SJSA1 (cell line): Measurements from ENCODE around the gene RAD21L1. TPM values are rescaled to one million over a fixed set of nuclear protein-coding genes. Genes with fewer than 3 reads are reported as not detected.

Experiments
- DNase-seq, 2 experiments: peaks; one replicate each; pipeline ENCODE4 v3.0.0-alpha.2; 2015 to 2020; ENCODE audit warnings: low spot score in 2 of 2, low read depth in 1 of 2
- H3K27ac ChIP-seq: fragments of 250-450 bp; sonication (Bioruptor Pico); 2 replicates; pipeline ENCODE4 v1.5.1; 2020; ENCODE audit warnings: mild to moderate bottlenecking, moderate library complexity
- H3K27me3 ChIP-seq: fragments of 250-450 bp; sonication (Bioruptor Pico); replicated peaks from 2 replicates; pipeline ENCODE4 v1.5.1; 2020; ENCODE audit warnings: mild to moderate bottlenecking, moderate library complexity
- H3K36me3 ChIP-seq: fragments of 250-450 bp; sonication (Bioruptor Pico); 2 replicates; pipeline ENCODE4 v1.5.1; 2020; ENCODE audit warnings: mild to moderate bottlenecking
- H3K4me1 ChIP-seq: fragments of 250-450 bp; sonication (Bioruptor Pico); replicated peaks from 2 replicates; pipeline ENCODE4 v1.6.1; 2021; ENCODE audit warnings: mild to moderate bottlenecking
- H3K4me3 ChIP-seq: fragments of 250-450 bp; sonication (Bioruptor Pico); 2 replicates; pipeline ENCODE4 v1.5.1; 2020; ENCODE audit warnings: mild to moderate bottlenecking
- H3K9me3 ChIP-seq: fragments of 250-450 bp; sonication (Bioruptor Pico); replicated peaks from 2 replicates; pipeline ENCODE4 v1.5.1; 2020; ENCODE audit warnings: mild to moderate bottlenecking
- total RNA-seq: library from RNA; depleted of rRNA; stranded (reverse); fragments of >200 nt; shearing (Covaris generic); gene quantifications from 2 replicates; pipeline ENCODE4 v1.2.3, GENCODE V29; 2014

RAD21L1 gene
- total RNA-seq, 1 experiment from 2014 or later, result 0.29 TPM

- Histone ChIP-seq H3K27me3 (no peaks in the 10 kb centered on the region), H3K9me3 (no peaks in the 10 kb centered on the region), H3K4me1 (peaks cover 22% of the 10 kb centered on the region), H3K27ac (no peak overlapping the region), H3K36me3 (no peaks in the 10 kb centered on the region), H3K4me3 (no peak overlapping the region)
- no peak for DNase-seq
These were observed 68.0 kb downstream of the RAD21L1 start for GRCh38 chr20:1293641-1294379.

GRCh38 chr20:1294497-1294896 is 68.7 kb downstream of the RAD21L1 start:
- Histone ChIP-seq H3K4me1 (peaks cover 22% of the 10 kb centered on the region), H3K4me3 (no peak overlapping the region), H3K27ac (no peak overlapping the region), H3K9me3 (no peaks in the 10 kb centered on the region), H3K36me3 (0 out of 2 replicates have a peak, but pooled peaks cover 3% of the 10 kb centered on the region), H3K27me3 (no peaks in the 10 kb centered on the region)
- no peak for DNase-seq

GRCh38 chr20:1295276-1295930 is 69.6 kb downstream of the RAD21L1 start:
- Histone ChIP-seq H3K36me3 (0 out of 2 replicates have a peak, but pooled peaks cover 3% of the 10 kb centered on the region), H3K27ac (no peak overlapping the region), H3K4me3 (no peak overlapping the region), H3K4me1 (peaks cover 20% of the 10 kb centered on the region), H3K9me3 (no peaks in the 10 kb centered on the region), H3K27me3 (no peaks in the 10 kb centered on the region)
- DNase-seq, result no peak

GRCh38 chr20:1296117-1296610 is 70.3 kb downstream of the RAD21L1 start:
- H3K9me3 ChIP-seq, result no peaks in the 10 kb centered on the region
- H3K27me3 ChIP-seq, result no peaks in the 10 kb centered on the region
- no peak for DNase-seq
- no peak overlapping the region for H3K4me3 ChIP-seq
- H3K27ac ChIP-seq, result no peak overlapping the region
- H3K36me3 ChIP-seq, result 0 out of 2 replicates have a peak, but pooled peaks cover 3% of the 10 kb centered on the region
- H3K4me1 ChIP-seq, result peaks cover 20% of the 10 kb centered on the region

DNA sequence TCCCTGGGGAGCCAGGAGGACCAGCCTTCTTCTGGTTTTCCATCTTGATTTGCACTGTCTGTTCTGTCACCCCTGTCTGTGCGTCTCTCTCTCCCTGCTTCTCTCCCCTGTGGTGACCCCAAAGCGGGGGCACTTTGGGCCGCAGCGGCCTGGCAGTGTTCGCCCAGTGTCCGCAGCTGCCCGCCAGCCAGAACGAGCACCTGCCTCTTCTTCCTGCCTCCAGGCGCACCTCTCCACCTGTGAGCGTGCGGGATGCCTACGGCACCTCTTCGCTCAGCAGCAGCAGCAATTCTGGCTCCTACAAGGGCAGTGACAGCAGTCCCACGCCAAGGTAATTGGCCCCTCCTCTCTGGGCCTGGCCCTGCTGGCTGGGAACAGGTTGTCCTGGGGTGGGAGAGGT is 71.1 kb downstream of the RAD21L1 start:
- DNase-seq, result no peak
- no peaks in the 10 kb centered on the region for H3K9me3 ChIP-seq
- peaks cover 14% of the 10 kb centered on the region for H3K4me1 ChIP-seq
- H3K27me3 ChIP-seq, result no peaks in the 10 kb centered on the region
- H3K27ac ChIP-seq, result no peak overlapping the region
- H3K36me3 ChIP-seq, result 0 out of 2 replicates have a peak, but pooled peaks cover 3% of the 10 kb centered on the region
- no peak overlapping the region for H3K4me3 ChIP-seq

- no peak for DNase-seq
These were observed 71.6 kb downstream of the RAD21L1 start for GRCh38 chr20:1297486-1297885.

DNA sequence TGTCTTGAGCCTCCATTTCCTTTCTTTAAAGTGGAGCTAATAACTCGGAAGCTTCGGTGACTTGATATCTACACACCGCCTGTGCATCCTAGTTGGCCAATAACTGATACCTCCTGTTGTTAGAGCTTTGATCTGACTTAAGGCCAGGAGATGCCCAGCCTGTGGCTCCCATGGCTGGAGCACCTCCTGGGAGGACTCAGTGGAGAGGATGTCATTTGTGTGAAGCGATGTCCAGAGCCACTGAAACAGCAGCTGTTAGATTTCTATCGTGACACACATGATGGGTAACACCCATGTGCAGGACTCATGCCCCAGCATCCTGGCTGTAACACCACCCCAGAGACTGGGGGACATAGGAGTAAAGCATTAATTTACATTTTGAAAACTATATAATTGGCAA is 72.3 kb downstream of the RAD21L1 start:
- H3K9me3 ChIP-seq, result no peaks in the 10 kb centered on the region
- DNase-seq, result no peak
- H3K4me3 ChIP-seq, result no peak overlapping the region
- peaks cover 9% of the 10 kb centered on the region for H3K4me1 ChIP-seq
- no peak overlapping the region for H3K27ac ChIP-seq
- no peaks in the 10 kb centered on the region for H3K27me3 ChIP-seq
- 0 out of 2 replicates have a peak, but pooled peaks cover 3% of the 10 kb centered on the region for H3K36me3 ChIP-seq

More at GRCh38 chr20:1297486-1297885, 71.6 kb downstream of the RAD21L1 start:
- 0 out of 2 replicates have a peak, but pooled peaks cover 3% of the 10 kb centered on the region for H3K36me3 ChIP-seq
- no peaks in the 10 kb centered on the region for H3K27me3 ChIP-seq
- H3K4me1 ChIP-seq, result peaks cover 9% of the 10 kb centered on the region
- no peak overlapping the region for H3K4me3 ChIP-seq
- H3K27ac ChIP-seq, result no peak overlapping the region
- no peaks in the 10 kb centered on the region for H3K9me3 ChIP-seq

DNA sequence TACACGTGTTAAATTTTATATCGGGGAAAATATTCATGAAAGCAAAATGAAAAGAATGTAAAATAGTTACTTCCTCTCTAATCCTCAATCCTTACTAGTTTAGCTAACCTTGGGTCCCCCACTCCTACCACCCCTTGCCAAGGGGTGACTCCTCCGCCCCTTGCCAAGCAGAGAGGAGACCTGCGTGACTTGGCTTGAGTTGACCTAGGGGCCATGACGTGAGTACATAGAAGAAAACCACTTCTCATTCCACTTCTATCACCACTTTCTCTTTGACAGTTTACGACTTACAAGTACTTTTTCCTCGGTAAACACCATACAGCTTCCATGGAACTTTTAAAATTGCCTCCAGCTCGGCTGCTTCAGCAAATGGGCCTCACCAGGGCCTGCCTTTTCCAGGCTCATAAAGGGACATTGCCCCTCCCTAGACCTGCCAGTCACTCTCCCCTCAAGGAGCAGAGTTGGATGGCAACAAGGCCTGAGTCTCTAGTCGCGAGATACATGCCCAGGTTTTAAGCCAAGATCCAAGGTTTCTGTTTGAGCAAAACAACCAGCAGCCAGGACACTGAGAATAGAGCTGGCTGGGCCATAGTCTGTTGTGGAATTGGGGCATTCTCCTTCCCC is 73.2 kb downstream of the RAD21L1 start:
- H3K9me3 ChIP-seq, result no peaks in the 10 kb centered on the region
- no peak for DNase-seq
- H3K4me1 ChIP-seq, result peaks cover 9% of the 10 kb centered on the region
- H3K27ac ChIP-seq, result no peak overlapping the region
- H3K36me3 ChIP-seq, result 0 out of 2 replicates have a peak, but pooled peaks cover 3% of the 10 kb centered on the region
- H3K27me3 ChIP-seq, result no peaks in the 10 kb centered on the region
- no peak overlapping the region for H3K4me3 ChIP-seq

- H3K4me1 ChIP-seq, result peaks cover 9% of the 10 kb centered on the region
- H3K27me3 ChIP-seq, result no peaks in the 10 kb centered on the region
- H3K27ac ChIP-seq, result no peak overlapping the region
- H3K9me3 ChIP-seq, result no peaks in the 10 kb centered on the region
- 0 out of 2 replicates have a peak, but pooled peaks cover 3% of the 10 kb centered on the region for H3K36me3 ChIP-seq
- DNase-seq, result no peak
- H3K4me3 ChIP-seq, result no peak overlapping the region
These were observed 73.7 kb downstream of the RAD21L1 start for GRCh38 chr20:1299522-1299921.

GRCh38 chr20:1300083-1300840 is 74.4 kb downstream of the RAD21L1 start:
- no peak overlapping the region for H3K27ac ChIP-seq
- no peak for DNase-seq
- no peaks in the 10 kb centered on the region for H3K9me3 ChIP-seq
- H3K4me1 ChIP-seq, result peaks cover 9% of the 10 kb centered on the region
- 0 out of 2 replicates have a peak, but pooled peaks cover 3% of the 10 kb centered on the region for H3K36me3 ChIP-seq
- H3K27me3 ChIP-seq, result no peaks in the 10 kb centered on the region
- H3K4me3 ChIP-seq, result no peak overlapping the region

DNA sequence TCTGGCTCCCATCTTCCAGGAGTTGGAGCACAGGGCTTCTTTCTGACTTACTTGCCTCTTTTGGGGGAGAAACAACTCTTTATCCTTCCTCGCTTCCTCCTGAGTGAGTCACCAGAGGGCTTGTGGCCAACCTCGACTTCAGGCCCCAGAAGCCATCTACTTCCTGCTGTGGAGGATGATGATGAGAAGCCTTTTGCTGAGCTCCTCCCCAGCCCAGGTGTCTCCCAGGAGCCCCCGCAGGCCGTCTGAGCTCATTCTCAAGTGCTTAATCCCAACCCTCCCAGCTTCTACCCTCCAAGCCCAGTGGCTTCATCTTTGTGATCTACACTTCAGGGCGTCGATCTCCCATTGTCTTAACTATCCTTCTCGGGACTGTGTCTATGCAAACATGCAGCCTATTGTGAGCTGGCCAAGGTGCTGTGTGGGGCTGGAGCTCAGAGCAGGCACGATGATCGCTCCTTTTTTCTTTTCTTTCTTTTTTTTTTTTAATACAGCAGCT is 75.2 kb downstream of the RAD21L1 start:
- Histone ChIP-seq H3K27me3 (no peaks in the 10 kb centered on the region), H3K27ac (no peak overlapping the region), H3K4me3 (no peak overlapping the region), H3K36me3 (peaks cover 9% of the 10 kb centered on the region; the same call in 1 of the 2 replicates), H3K4me1 (peaks cover 9% of the 10 kb centered on the region), H3K9me3 (no peaks in the 10 kb centered on the region)
- DNase-seq, result peak in 1 of 2 experiments; percentile 34

GRCh38 chr20:1302685-1303541 is 77.1 kb downstream of the RAD21L1 start:
- Histone ChIP-seq H3K4me3 (no peak overlapping the region), H3K27me3 (no peaks in the 10 kb centered on the region), H3K9me3 (no peaks in the 10 kb centered on the region), H3K4me1 (peaks cover 9% of the 10 kb centered on the region), H3K27ac (no peak overlapping the region), H3K36me3 (peaks cover 9% of the 10 kb centered on the region; the same call in 1 of the 2 replicates)
- no peak for DNase-seq
